Transverse colon (tissue), 4 donors: ENCODE data around the gene UVRAG. TPM values are rescaled to one million over a fixed set of nuclear protein-coding genes. Genes with fewer than 3 reads are reported as not detected.

Experiments used
- DNase-seq: peaks from one replicate; pipeline ENCODE4 v3.0.0-alpha.2; 2019
- H3K27ac ChIP-seq, 4 donors: fragments of 200-600 bp; sonication (generic); 2 replicates each; pipeline ENCODE4 v1.5.1; 2016 to 2018; ENCODE audit warnings: inconsistent platforms in 4 of 4
- H3K27me3 ChIP-seq: fragments of 200-600 bp; sonication (generic); 2 replicates; pipeline ENCODE4 v1.5.1; 2017; ENCODE audit warnings: inconsistent platforms
- H3K36me3 ChIP-seq, 4 donors: fragments of 200-600 bp; sonication (generic); 2 replicates each; pipeline ENCODE4 v1.5.1; 2017 to 2019; ENCODE audit warnings: inconsistent platforms in 4 of 4
- H3K4me1 ChIP-seq, 4 donors: fragments of 200-600 bp; sonication (generic); 2 replicates each; pipeline ENCODE4 v1.5.1; 2017 to 2020; ENCODE audit warnings: inconsistent platforms in 4 of 4
- H3K4me3 ChIP-seq, 4 donors: fragments of 200-600 bp; sonication (generic); 1 replicate in 1 of 4; 2 replicates in 3 of 4; pipeline versions ENCODE4 v1.5.1 to v1.6.1; 2017 to 2019; ENCODE audit warnings: inconsistent platforms in 4 of 4
- H3K9me3 ChIP-seq, 2 donors: fragments of 200-600 bp; sonication (generic); 2 replicates each; pipeline ENCODE4 v1.5.1; 2017 to 2019; ENCODE audit warnings: inconsistent platforms in 2 of 2
- EP300 ChIP-seq: sonication (generic); formaldehyde crosslinking; IDR thresholded peaks from one replicate; pipeline ENCODE4 v1.6.1; 2017; ENCODE audit warnings: antibody characterized with exemption, low read depth
- POLR2A ChIP-seq: fragments of 450-650 bp; IDR thresholded peaks from one replicate; pipeline ENCODE4 v1.6.1; 2016; ENCODE audit warnings: antibody characterized with exemption, mild to moderate bottlenecking, moderate library complexity
- POLR2AphosphoS5 ChIP-seq, 3 donors: sonication (generic); formaldehyde crosslinking; IDR thresholded peaks; one replicate each; pipeline ENCODE4 v1.6.1; 2016; ENCODE audit warnings: antibody characterized with exemption in 3 of 3
- WGBS, 2 donors: methylation state at CpG; one replicate each; pipeline ENCODE4 v1.1.5; 2018; ENCODE audit warnings: low coverage in 1 of 2; 5-methylcytosine and 5-hydroxymethylcytosine counted together
- in situ Hi-C, 4 donors: fragments of 200-750 bp; cut with MboI; loops; one replicate each; pipeline versions ENCODE4 v1.15.0 to v1.15.1; 2017; ENCODE audit warnings: low sequenced_read_pairs in 3 of 4, low pct_ligation_motif_present in 1 of 4, low pct_unique_long_range_greater_than_20kb in 1 of 4
- intact Hi-C: fragments of 100-400 bp; cut with DNase I; formaldehyde crosslinking; loops from one replicate; pipeline ENCODE4 v1.15.1; 2023; ENCODE audit warnings: low total_unique reads
- total RNA-seq, 4 donors: library from RNA; depleted of rRNA; stranded (reverse); fragments of >200 nt; gene quantifications; one replicate each; pipeline ENCODE4 v1.1.0, GENCODE V29; 2016
- TF ChIP-seq, protein P1 (sequence below), 5 experiments: fragments of 200-600 bp in 3 of 5; fragments of 450-650 bp in 2 of 5; sonication (generic) in 3 of 5; IDR thresholded peaks; 1 replicate in 2 of 5; 2 replicates in 3 of 5; pipeline ENCODE4 v1.5.1; 2016 to 2017; ENCODE audit warnings: antibody characterized with exemption in 5 of 5, inconsistent platforms in 3 of 5, mild to moderate bottlenecking in 2 of 5, moderate library complexity in 1 of 5

UVRAG gene
- total RNA-seq, 4 donors from 2014 or later = 12.7 to 34.6 (median 19.3) TPM

DNA sequence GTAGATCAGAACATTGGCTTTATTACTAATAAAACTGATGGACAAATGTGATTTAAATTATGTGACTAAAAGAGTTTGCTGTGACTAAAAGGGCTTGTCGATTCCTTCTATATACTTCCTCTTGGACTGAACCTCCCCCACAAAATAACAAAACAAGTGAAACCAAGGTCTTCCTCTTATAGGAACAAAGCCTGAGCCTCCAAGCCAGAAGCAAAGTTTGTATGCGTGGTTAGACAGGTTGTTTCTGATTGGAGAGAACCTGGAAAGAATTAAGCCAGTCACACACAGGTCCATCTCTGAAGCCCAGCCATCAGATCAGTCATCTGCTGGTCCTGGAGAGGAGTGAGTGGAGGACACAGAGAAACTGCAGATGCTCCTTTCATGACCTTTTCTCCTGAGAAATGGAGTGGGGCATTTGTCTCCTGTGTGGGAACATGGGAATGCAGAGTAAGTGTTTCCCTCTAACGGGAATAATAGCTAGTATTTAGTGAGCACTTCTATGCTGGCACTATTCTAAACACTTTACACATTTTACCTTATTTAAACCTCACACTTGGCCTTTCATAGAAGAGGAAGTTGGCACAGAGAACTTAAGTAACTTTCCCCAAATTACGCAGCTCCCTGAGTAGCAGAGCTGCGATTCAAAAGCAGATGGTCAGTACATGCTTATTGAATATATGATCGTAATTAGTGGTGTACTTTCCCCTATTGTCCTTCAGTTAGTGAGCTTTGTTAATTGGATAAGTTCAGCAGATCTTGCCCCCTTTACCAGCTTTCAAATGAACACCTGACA is 77.1 kb downstream of the UVRAG start:
- DNase-seq = no peak
- H3K27me3 ChIP-seq = no peaks in the 10 kb centered on the region
- intact Hi-C loops = no loop called here
- TF ChIP-seq, protein P1, sequence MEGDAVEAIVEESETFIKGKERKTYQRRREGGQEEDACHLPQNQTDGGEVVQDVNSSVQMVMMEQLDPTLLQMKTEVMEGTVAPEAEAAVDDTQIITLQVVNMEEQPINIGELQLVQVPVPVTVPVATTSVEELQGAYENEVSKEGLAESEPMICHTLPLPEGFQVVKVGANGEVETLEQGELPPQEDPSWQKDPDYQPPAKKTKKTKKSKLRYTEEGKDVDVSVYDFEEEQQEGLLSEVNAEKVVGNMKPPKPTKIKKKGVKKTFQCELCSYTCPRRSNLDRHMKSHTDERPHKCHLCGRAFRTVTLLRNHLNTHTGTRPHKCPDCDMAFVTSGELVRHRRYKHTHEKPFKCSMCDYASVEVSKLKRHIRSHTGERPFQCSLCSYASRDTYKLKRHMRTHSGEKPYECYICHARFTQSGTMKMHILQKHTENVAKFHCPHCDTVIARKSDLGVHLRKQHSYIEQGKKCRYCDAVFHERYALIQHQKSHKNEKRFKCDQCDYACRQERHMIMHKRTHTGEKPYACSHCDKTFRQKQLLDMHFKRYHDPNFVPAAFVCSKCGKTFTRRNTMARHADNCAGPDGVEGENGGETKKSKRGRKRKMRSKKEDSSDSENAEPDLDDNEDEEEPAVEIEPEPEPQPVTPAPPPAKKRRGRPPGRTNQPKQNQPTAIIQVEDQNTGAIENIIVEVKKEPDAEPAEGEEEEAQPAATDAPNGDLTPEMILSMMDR (IDR thresholded peaks at IDR 0.05) = no peak
- no peak for TF ChIP-seq EP300
- no peak for TF ChIP-seq POLR2A
- TF ChIP-seq POLR2AphosphoS5 (IDR thresholded peaks at IDR 0.05) = no peak
- peak overlapping the region in 1 of 4 donors; percentile 43 for H3K27ac ChIP-seq
- H3K4me1 ChIP-seq = peaks cover 0 to 8% (median 0%) of the 10 kb centered on the region in 4 donors
- H3K36me3 ChIP-seq = peaks cover 0 to 5% (median 0%) of the 10 kb centered on the region in 4 donors
- no peak overlapping the region for H3K4me3 ChIP-seq
- in situ Hi-C loops = loop anchor here (10.0 to 25.0 kb wide), 4 partner anchors 263 to 433 kb away; no protein-coding TSS in a partner anchor
- H3K9me3 ChIP-seq = no peaks in the 10 kb centered on the region
- WGBS, 2 donors = 69 to 76% methylated on average over 6 of the region's 6 CpGs

DNA sequence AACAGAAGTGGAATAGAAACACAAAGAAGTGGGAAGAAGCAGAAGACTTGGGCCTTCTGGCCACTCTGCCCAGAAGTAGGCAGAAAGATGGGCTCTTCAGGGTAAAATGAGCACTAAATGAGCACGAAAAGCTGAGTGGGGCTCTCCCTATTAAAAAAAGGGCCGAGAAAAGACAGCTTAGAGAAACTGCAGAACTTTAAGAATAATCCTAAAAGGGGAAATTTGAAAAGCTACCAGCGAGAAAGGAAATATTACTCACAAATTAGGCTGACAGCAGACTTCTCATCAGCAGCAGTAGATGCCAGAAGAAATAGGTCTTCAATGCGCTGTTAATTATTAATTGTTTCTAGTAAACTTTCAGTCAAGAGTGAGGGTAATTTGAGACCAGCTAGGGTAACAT is 78.2 kb downstream of the UVRAG start:
- DNase-seq = no peak
- Histone ChIP-seq H3K9me3 (no peaks in the 10 kb centered on the region), H3K27me3 (no peaks in the 10 kb centered on the region), H3K4me3 (no peak overlapping the region), H3K27ac (no peak overlapping the region), H3K36me3 (peaks cover 0 to 5% (median 0%) of the 10 kb centered on the region in 4 donors), H3K4me1 (peaks cover 0 to 8% (median 0%) of the 10 kb centered on the region in 4 donors)
- in situ Hi-C loops (loop anchor here (10.0 to 25.0 kb wide), 4 partner anchors 262 to 432 kb away; no protein-coding TSS in a partner anchor), intact Hi-C loops (no loop called here)
- TF ChIP-seq EP300 (no peak), POLR2A (no peak), POLR2AphosphoS5 (IDR thresholded peaks at IDR 0.05) (no peak)
- TF ChIP-seq, protein P1 (IDR thresholded peaks at IDR 0.05) = no peak
- WGBS, 2 donors = 78 to 84% methylated on average over 3 to 4 of the region's 4 CpGs

DNA sequence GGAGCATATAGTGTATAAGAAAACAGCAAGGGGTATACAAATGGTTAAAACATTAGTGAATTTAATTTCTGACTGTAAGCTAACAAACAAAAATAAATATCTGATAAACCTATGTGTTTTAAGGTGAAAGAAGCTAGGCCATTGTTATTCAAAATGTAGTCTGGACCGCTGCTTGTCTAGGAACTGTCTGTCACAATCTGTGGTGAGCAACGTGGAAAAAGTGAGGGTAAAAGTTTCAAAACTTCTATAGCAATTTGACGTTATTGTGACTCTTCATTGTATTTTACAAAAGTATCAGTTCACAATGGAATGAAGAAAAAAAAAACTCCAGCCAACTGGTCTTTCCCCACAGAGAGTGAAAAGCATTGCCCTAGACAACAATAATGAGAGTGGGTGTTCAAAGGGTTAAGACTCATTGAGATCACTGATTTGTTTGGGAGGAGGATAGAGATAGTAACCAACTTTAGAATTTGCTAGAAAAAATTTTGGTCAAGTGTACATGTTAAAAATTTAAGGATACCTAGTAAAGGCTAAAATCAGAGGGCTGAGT is 79.1 kb downstream of the UVRAG start:
- no peak overlapping the region for H3K27ac ChIP-seq
- H3K4me1 ChIP-seq = peaks cover 0 to 6% (median 0%) of the 10 kb centered on the region in 4 donors
- intact Hi-C loops = no loop called here
- TF ChIP-seq POLR2AphosphoS5 (IDR thresholded peaks at IDR 0.05) (no peak), EP300 (no peak), POLR2A (no peak)
- TF ChIP-seq, protein P1 (IDR thresholded peaks at IDR 0.05) = no peak
- peaks cover 0 to 5% (median 0%) of the 10 kb centered on the region in 4 donors for H3K36me3 ChIP-seq
- WGBS, 2 donors = 47 to 73% methylated on average over 3 of the region's 3 CpGs
- no peak overlapping the region for H3K4me3 ChIP-seq
- in situ Hi-C loops = loop anchor here (10.0 to 25.0 kb wide), 4 partner anchors 261 to 431 kb away; no protein-coding TSS in a partner anchor
- no peaks in the 10 kb centered on the region for H3K9me3 ChIP-seq
- DNase-seq = no peak
- no peaks in the 10 kb centered on the region for H3K27me3 ChIP-seq

DNA sequence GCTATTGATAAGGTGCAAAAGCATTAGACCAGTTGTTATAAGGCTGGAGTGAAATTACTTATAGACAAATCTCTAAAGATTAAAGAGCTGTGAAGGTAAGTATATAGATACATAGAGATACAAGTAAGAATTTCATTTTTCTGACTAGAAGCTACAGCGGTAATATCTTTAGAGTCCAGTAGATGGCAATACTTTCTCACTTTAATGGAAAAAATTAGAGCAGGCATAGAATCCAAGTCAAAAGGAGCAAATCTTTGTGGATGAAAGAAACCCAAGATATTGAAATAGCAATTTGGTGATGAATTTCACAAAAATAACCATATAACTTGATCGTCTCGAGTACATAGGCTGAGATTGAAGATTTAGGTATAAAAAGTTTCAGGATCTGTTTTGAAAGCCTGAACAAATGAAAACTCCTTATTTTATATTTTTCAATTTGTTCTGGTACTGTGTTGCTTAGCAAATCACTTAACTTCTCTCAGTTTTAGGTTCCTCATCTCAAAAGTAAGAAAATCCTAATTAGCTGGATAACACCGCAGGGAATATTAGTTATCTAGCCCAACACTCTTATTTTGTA is 81.9 kb downstream of the UVRAG start:
- Histone ChIP-seq H3K36me3 (peaks cover 0 to 5% (median 0%) of the 10 kb centered on the region in 4 donors), H3K4me3 (no peak overlapping the region), H3K4me1 (peaks cover 0 to 22% (median 3%) of the 10 kb centered on the region in 4 donors), H3K27me3 (no peaks in the 10 kb centered on the region), H3K9me3 (no peaks in the 10 kb centered on the region), H3K27ac (no peak overlapping the region)
- in situ Hi-C loops (loop anchor here (5.0 to 25.0 kb wide), 5 partner anchors 255 to 428 kb away; no protein-coding TSS in a partner anchor), intact Hi-C loops (no loop called here)
- 30 to 38% methylated on average over 4 of the region's 4 CpGs for WGBS, 2 donors
- DNase-seq = no peak
- TF ChIP-seq, protein P1 (IDR thresholded peaks at IDR 0.05) = peak; percentile 70 to 89 (median 73)
- no peak for TF ChIP-seq EP300
